Dermis blood vessel endothelial cell (primary cell): Measurements from ENCODE around the gene CARNS1. TPM values are rescaled to one million over a fixed set of nuclear protein-coding genes. Genes with fewer than 3 reads are reported as not detected.
A peak's percentile ranks its signal among the peaks of the same experiment; 100 is the strongest.

Source experiments
- DNase-seq: peaks from one replicate; pipeline ENCODE4 v3.0.0; 2010
- total RNA-seq: library from RNA; depleted of rRNA; stranded (reverse); fragments of >200 nt; gene quantifications from 2 replicates; pipeline ENCODE4 v1.2.3, GENCODE V29; 2014

The CARNS1 gene
- total RNA-seq, 1 donor from 2014 or later = 0.17 TPM

DNA sequence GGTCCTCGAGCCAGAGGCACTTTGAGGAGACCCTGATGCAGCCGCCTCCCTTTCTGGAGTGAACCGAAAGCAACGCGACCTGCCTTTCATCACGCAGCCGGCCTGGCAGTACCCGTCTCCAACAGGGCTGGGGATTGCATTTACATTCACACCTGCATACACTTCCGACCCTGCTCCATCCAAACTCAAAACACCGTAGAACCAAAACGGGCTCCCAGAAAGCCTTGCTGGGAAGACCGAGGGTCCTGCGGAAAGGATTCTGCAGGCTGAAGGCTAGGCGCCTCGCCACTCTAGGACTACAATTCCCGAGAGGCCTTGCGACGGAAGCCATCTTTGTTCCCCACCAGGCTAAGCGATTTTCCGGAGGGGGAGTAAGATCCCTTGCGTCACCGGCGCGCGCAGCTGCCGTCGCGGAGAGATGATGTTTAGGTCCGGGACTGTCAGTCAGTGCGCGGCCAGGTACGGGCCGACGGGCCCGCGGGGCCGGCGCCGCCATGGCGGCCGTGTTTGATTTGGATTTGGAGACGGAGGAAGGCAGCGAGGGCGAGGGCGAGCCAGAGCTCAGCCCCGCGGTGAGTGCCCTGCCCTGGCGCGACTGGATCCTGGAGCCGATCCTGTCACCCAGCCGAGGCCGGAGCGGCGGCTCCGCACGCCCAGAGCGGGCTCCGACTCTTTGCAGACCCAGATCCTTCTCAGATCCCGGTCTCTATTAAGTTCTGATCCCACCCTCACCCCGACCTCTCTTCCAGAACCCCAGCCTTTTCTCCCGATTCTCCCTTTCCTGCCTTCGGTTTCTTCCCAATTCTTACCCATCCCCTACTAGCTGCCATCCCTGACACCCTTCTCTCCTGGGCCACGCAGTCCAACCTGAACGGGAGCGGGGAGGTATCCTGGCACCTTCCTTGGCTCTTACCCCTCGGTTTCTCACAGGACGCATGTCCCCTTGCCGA, 12.8 kb downstream of the CARNS1 start, which contains the start of gene RPS6KB2:
Gene RPS6KB2 (plus strand): TSS at position 443 of the 950 bp plus-strand sequence. CDS start 52 bp downstream, at position 495.
- DNase-seq = peak; percentile 99

GRCh38 chr11:67429038-67429668, 13.7 kb downstream of the CARNS1 start:
- no peak for DNase-seq

DNA sequence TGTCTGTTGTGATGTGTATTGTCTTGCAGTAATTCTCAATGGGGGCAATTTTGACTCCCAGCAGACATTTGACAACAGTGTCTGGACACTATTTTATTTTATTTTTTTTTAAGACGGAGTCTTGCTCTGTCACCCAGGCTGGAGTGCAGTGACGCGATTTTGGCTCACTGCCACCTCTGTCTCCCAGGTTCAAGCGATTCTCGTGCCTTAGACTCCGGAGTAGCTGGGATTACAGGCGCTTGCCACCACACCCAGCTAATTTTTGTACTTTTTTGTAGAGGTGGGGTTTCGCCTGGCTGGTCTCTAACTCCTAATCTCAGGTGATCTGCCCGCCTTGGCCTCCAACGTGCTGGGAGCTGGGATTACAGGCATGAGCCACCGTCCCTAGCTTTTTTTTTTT, 14.2 kb downstream of the CARNS1 start:
- DNase-seq = no peak

- no peak for DNase-seq
Measured at GRCh38 chr11:67431346-67432249, 16.1 kb downstream of the CARNS1 start.

- no peak for DNase-seq
Measured at GRCh38 chr11:67432655-67433349, 17.3 kb downstream of the CARNS1 start.

GRCh38 chr11:67433536-67434394, 18.3 kb downstream of the CARNS1 start:
- no peak for DNase-seq

- no peak for DNase-seq
Measured at GRCh38 chr11:67434395-67434881, 19.0 kb downstream of the CARNS1 start.

DNA sequence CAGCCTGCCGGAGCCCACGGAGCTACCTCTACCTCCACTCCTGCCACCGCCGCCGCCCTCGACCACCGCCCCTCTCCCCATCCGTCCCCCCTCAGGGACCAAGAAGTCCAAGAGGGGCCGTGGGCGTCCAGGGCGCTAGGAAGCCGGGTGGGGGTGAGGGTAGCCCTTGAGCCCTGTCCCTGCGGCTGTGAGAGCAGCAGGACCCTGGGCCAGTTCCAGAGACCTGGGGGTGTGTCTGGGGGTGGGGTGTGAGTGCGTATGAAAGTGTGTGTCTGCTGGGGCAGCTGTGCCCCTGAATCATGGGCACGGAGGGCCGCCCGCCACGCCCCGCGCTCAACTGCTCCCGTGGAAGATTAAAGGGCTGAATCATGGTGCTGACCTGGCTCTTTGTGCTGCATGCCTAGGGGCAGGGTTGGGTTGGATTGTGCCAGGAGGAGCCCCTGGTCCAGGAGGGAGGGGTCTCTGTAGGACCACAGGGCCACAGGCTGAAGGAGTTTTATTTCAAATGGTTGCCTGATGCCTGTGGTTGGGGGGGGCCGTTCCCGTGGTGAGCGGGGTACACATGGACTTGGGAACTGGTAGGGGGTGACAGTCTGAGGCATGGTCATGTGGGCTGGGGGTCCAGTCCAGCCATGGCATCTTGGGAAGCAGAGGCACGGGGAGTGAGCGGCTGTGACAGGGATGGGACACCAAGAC, 19.7 kb downstream of the CARNS1 start:
- DNase-seq = no peak

DNA sequence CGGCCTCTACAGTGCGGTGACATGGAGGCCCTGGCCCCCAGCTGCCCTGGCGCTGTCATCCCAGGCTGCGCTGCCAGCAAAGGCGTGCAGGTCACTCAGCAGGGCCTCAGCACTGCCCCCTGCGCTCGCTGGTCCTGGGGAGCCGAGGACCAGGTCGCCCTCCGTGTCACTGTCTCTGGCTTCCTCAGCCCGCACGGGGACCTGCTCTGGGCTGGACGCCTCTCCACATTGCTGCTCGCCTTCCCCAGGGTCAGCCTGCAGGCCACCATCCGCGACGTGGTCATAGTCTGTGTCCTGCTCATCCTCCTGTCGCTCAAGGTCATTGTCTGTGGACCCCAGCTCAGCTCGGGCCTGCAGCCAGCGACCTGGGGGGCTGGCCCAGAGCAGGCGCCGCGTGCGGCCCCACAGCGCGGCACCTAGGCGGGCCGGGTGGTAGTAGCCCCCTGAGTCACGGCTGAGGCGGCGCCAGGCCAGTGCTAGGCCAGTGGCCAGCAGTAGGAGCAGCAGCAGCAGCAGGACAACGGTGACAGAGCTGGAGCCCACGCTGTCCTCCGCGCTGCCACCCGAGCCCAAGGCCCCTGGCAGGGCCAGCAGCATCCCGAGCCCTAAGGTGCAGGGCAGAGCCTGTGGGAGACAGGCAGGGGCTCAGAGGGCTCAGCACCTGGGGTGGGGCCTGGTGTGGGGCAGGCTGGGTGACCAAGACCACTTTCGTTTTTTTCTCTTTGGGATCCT, 20.4 kb downstream of the CARNS1 start:
- no peak for DNase-seq

DNA sequence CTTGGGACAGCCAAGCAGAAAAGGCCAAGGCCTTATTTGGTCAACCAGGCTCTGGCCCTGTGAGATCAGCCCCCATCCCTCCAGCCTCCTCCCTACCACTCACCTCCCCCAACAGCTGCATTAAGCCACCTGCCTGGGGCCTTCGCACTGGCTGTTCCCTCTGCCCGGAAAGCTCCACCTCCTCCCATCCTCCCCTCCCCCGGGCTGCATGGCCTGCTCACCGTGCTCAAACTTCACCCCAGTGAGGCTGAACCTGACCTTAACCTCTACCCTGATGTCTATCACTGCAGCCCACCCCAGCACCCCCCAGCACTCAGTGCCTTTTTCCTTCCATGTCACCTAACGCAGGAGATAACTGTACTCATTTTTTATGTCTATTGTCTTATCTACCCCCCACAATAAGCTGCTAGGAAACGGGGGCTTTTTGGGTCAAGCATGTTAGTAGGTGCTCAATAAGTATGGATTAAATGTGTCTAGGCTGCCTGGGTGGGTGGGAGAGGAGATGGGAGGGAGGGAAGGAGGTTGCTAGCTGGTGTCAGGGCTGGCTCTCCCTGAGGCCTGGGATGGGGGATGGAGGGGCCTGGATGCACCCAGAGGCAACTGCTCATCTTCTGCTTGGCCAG, 21.1 kb downstream of the CARNS1 start:
- DNase-seq = no peak

DNA sequence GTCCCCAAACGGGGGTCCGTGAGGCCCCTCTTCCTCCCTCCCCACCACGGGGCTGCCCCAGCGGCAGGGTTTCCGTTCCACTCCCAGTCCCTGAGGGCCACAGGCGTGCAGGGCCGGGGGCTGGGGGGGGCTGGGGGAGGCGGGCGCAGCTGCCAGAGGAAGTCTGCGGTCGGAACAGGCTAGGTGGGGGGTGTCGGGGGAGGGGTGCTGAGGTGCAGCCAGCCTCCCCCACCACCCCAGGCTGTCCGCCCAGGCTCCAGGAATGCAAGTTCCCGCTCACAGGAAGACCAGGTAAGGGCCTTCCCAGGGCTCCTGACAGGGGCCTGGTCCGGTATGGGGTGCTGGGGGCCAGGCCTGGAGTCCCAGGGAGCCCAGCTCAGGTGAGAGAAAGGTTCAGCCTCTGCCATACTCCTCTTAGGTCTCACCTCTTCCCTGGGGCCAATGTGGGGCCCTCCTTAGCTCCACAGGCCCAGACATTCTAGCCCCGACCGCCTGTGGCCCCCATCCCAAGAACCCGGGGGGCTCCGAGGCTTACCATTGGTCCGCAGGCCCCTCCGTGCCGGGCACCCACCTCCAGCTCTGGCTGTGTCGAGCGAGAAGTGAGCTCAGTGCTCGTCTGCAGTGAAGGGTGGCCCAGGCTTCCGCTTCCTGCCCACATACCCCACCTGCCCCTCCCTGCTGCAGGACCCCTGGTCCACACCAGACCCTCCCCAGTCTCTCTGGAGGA, 21.8 kb downstream of the CARNS1 start, which contains the start of gene PTPRCAP:
Gene PTPRCAP (minus strand): TSS at position 601 of the 727 bp plus-strand sequence. CDS start 63 bp downstream, at position 538.
- DNase-seq = no peak

DNA sequence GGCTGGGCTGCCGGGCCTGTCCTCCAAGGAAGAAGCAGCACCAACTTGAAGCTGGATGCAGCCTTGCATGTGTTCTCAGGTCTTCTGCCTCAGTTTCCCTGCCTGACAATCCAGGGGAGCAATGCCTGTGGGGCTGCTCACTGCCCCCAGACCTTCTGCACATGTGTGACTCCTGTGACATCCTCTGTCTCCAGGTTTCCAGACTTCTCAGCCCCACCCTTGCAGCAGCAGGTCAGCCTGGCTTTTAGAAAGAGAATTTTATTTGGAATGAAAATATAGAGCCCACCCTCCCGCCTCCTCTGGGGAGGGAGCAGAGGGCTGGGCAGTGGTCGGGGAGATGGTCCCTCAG, 22.3 kb downstream of the CARNS1 start:
- no peak for DNase-seq

DNA sequence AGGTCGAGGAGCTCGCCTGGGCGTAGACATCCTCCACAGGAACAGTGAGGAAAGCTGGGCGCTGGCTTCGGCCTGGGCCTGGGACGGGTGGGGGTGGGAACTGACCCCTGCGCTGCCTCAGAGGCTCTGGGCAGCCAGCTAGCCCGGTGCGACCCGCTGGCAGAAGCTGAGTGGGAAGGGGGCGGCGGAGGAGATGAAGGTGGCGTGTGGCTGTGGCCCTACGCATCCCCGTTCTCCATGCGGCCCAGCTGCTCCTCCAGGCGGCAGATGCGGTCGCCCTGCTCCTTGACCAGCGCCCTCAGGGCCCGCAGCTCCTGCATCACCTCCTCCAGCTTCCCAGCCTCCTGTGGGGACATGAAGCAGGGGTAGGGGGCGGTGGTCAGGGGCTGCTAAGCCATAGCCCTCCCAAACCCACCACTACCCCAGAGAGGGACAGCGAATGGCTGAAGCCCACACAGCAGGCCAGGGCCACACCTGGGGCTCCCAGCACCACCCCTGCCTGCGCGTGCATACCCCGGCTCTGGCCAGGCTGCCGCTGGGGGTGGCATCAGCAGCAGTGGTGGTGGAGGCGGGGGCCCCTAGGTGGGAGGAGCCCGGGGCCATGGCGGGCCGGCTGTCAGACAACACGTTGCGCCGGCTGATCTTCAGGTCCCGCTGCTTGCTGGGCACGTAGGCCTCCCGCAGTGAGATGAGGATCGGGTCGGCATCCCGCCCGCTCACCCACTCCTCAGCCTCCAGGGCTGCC, 22.9 kb downstream of the CARNS1 start:
- no peak for DNase-seq

- peak; percentile 52 for DNase-seq
Measured at GRCh38 chr11:67439321-67440228, 24.1 kb downstream of the CARNS1 start.

DNA sequence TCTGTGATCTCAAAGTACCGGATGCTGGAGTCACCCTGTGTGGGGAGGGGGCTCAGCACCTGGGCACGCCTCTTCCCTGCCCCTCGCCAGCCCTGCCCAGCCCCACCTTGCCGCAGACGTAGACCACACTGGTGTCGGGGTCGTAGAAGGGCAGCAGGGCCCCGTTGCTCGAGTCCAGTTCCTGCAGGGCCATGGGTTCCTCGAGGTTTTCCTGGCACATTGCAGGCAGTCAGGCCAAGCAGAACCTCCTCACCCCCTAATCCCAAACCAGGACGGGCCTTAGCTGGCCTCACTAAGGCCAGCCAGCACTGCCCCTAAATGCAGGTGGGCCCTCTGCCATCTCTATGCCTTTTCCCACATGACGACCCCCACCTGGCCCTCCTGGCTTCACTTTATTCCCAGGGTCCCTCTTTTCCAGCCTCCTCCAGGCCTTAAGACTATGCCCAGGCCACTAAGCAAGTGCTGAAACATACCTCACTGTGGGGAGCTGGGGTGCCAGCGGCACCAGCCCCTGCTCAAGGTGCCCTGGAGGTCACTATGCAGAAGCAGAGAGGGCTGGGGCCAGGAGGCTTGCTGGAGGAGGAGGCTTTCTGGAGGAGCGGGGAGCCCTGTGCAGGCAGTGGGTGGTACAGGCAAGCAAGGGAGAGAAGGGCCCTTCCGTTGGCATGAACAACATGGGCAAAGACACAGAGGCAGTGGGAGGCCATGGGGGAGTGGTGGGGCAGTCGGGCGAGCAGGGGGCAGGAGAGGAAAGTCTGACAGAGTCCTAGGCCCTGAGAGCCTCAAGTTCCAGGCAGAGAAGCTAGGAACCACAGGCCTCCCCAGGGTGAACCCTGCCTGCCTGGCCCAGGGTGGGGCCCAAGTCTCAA, 25.0 kb downstream of the CARNS1 start:
- DNase-seq = no peak
